ENCODE data around the gene OPCML. TPM values are rescaled to one million over a fixed set of nuclear protein-coding genes. Genes with fewer than 3 reads are reported as not detected.

The OPCML gene
- total RNA-seq, 2 donors from 2014 or later, result not detected

DNA sequence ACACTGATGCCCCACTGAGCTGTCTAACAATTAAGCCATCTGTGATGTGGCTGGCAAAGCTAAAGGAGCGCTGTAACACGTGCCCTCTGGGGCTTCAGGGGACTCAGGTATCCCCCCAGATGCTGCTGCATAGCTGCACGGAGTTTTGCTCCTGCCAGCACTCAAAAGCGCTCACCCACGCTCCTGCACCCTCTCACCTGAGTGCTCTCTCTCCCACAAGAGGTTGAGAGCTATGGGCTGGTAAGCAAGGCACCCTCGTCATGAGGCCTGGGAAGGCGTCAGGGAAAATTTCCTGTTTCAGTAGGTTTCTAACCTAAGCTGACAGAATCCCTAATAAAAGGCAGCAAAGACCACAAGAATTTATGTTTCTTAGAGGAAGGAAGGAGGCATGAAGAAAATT lies 850.3 kb downstream of the OPCML start:
- H3K4me3 Mint-ChIP-seq, result no peak overlapping the region
- no peak overlapping the region for H3K27ac Mint-ChIP-seq
- peaks cover 13% of the 10 kb centered on the region for H3K4me1 Mint-ChIP-seq
- no peaks in the 10 kb centered on the region for H3K36me3 Mint-ChIP-seq (ENCODE audit: low read depth)
- H3K27me3 Mint-ChIP-seq, result no peaks in the 10 kb centered on the region
- no peak for ATAC-seq (replicated peaks)
- no peaks in the 10 kb centered on the region for H3K9me3 Mint-ChIP-seq

DNA sequence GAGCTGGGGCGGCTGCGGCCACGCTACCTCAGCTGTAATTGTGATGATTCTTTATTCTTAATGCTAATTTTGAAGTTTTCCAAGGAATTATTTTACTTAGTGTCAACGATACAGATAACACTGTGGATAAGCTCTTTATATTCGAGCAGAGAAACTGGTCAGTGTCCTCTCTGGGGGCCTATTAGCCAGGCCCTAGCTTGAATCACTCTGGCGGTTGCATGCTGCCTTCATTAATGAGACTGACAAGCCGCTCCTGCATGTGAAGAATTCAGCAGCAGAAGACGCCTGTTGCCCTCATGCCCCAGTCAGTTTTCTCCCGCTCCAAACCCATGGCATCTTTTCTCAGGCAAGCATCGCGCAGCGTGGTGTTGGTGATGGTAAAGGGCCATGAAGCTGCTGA lies 851.7 kb downstream of the OPCML start:
- H3K27me3 Mint-ChIP-seq, result no peaks in the 10 kb centered on the region

DNA sequence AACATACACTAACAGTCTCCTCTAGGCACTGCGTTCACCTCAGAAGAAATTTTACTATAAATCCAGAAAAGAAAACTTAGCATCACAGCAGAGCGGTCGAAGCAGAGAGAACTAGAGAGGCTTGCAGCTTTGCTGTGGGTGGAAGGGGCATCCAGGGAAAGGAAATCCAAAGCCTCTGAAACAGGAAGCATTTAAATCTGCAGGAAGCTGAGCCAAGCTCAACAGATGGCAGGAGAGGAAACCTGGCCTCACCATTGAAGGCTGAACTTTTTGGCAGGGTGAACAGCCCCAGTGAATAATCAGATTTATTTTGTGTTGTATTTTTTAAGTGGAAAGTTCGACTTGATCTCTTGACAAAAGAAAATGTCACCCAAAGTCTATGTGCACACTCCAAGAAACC lies 858.1 kb downstream of the OPCML start:
- no peak for ATAC-seq (replicated peaks)
- Mint-ChIP-seq H3K36me3 (ENCODE audit: low read depth) (no peaks in the 10 kb centered on the region), H3K9me3 (peaks cover 3% of the 10 kb centered on the region)

More for the DNA sequence above, 851.7 kb downstream of the OPCML start:
- Mint-ChIP-seq H3K4me3 (no peak overlapping the region), H3K36me3 (ENCODE audit: low read depth) (no peaks in the 10 kb centered on the region), H3K27ac (no peak overlapping the region), H3K9me3 (no peaks in the 10 kb centered on the region), H3K4me1 (peaks cover 8% of the 10 kb centered on the region)
- no peak for ATAC-seq (replicated peaks)

DNA sequence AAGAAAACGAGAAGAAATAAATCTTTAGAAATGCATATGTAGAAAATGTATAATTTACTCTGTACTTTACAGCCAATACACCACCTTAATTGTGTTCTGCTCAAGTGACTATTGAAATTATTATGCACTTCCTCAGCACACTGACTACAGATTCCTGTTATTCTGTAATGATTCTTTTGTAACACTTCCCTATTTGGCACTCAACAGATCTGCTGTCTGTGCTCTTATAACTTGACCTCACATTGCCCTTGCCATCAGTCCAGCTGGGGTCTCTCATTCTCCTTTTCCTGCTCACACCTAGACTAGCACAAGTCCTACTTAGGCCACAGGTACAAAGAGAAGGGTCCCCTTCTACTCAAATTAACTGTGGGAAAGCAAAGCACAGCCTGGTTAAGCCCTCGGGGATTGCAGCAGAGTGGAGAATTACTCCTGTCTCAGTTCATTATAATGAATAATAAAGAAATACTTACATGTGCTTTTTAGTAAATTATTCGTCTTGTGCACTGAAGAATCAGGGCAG lies 860.4 kb downstream of the OPCML start:
- Mint-ChIP-seq H3K9me3 (peaks cover 3% of the 10 kb centered on the region), H3K27ac (no peak overlapping the region), H3K4me3 (no peak overlapping the region), H3K27me3 (peaks cover 5% of the 10 kb centered on the region), H3K4me1 (peaks cover 3% of the 10 kb centered on the region), H3K36me3 (ENCODE audit: low read depth) (no peaks in the 10 kb centered on the region)
- ATAC-seq (replicated peaks), result no peak

More for the DNA sequence above, 858.1 kb downstream of the OPCML start:
- Mint-ChIP-seq H3K27ac (no peak overlapping the region), H3K4me3 (no peak overlapping the region), H3K4me1 (peaks cover 3% of the 10 kb centered on the region), H3K27me3 (no peaks in the 10 kb centered on the region)

DNA sequence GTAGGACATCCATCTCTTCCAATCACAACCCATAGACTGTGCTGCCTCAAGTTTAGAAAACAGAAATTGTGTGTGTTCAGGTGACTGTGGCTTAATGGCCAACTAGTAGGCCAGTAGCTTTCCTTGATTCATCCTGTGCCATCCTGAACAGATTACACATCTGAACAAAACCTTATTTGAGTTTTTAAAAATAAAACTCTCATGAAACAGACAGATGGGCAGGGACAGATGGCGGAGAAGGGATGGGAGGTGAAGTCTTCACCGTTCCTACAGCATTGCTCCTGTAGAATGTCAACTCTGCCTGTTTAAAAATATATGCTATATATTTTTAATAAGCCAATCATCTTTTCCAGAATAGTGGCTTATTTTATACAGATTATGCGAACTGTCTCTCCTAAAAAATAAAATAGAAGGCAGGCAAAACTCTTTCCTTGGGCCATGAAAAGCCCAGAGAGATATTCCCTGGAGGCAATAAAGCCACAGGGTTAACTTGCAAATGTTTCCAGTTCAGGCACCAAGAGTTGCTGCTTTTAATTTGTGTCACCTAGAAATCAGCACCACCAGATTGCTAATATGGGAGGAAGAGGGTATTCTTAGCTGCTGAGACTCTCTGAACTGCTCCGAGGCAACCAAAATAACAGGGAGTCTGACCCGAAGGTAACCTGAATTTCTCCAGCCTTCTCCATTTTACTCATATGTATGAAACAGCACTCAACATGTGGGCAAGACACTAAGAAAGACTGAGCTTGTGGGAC lies 861.2 kb downstream of the OPCML start:
- Mint-ChIP-seq H3K27me3 (peaks cover 5% of the 10 kb centered on the region), H3K27ac (no peak overlapping the region), H3K4me3 (no peak overlapping the region), H3K9me3 (peaks cover 3% of the 10 kb centered on the region), H3K4me1 (peaks cover 3% of the 10 kb centered on the region), H3K36me3 (ENCODE audit: low read depth) (no peaks in the 10 kb centered on the region)
- ATAC-seq (replicated peaks), result no peak

DNA sequence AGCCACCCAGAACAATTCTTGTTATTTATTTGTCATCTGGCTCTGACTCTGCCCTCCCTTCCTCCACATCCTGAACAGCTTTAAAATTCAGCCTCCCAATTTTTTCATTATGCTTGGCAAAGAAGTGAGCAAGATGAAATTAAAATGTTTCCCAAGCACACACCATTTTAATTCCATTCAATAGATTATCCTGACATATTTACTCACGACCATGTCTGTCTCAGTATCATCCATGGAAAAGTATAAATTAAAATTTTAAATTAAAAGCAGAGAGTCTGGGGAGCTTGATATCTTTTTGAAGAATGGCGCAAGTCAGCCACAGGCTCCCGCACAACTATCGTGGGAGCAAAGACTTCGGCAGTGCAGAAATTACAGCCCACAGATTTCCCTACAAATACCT lies 862.4 kb downstream of the OPCML start:
- Mint-ChIP-seq H3K27ac (no peak overlapping the region), H3K9me3 (peaks cover 3% of the 10 kb centered on the region), H3K4me1 (peaks cover 3% of the 10 kb centered on the region), H3K4me3 (no peak overlapping the region), H3K36me3 (ENCODE audit: low read depth) (no peaks in the 10 kb centered on the region), H3K27me3 (peaks cover 5% of the 10 kb centered on the region)
- no peak for ATAC-seq (replicated peaks)

DNA sequence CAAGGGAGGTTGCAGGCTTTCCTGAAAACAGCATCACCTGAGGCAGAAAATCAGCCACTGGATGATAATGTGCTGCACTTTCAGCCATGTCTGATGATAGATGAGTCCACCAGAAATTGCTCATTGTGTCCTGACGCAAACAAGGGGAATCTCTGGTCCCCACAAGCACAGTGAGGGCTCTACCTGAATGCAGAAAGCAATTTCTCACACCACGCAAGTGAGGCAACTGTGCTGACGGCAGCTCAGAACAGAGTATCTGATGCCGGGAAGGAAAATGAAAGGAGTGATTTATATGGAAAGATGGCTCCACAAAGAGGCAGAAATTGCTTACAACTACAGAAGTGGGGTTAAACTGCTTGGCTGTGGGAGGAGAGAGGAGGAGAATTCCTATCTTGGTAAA lies 867.1 kb downstream of the OPCML start:
- no peaks in the 10 kb centered on the region for H3K9me3 Mint-ChIP-seq
- no peak for ATAC-seq (replicated peaks)
- no peak overlapping the region for H3K4me3 Mint-ChIP-seq
- peaks cover 5% of the 10 kb centered on the region for H3K27me3 Mint-ChIP-seq
- H3K36me3 Mint-ChIP-seq (ENCODE audit: low read depth), result no peaks in the 10 kb centered on the region
- no peaks in the 10 kb centered on the region for H3K4me1 Mint-ChIP-seq
- no peak overlapping the region for H3K27ac Mint-ChIP-seq

DNA sequence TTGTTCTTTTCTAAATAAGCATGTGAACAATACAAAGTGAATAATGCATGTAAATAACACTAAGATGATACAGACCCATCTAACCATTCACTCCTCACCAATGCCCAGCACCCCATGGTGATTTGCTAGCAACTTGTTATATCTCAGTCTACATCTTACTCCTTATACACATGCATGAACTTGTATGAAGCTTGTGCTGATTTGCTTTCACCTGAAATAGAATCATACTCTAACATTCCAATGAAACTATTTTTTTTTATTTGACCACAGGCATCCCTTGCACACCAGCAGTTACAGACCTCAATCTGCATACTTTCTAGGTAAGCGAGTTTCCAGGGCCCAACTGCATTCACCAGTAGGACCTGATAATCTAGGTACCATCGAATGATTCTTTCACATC lies 873.6 kb downstream of the OPCML start:
- no peaks in the 10 kb centered on the region for H3K27me3 Mint-ChIP-seq
- no peak for ATAC-seq (replicated peaks)
- H3K4me3 Mint-ChIP-seq, result no peak overlapping the region
- H3K4me1 Mint-ChIP-seq, result no peaks in the 10 kb centered on the region
- H3K27ac Mint-ChIP-seq, result no peak overlapping the region
- no peaks in the 10 kb centered on the region for H3K9me3 Mint-ChIP-seq
- no peaks in the 10 kb centered on the region for H3K36me3 Mint-ChIP-seq (ENCODE audit: low read depth)

DNA sequence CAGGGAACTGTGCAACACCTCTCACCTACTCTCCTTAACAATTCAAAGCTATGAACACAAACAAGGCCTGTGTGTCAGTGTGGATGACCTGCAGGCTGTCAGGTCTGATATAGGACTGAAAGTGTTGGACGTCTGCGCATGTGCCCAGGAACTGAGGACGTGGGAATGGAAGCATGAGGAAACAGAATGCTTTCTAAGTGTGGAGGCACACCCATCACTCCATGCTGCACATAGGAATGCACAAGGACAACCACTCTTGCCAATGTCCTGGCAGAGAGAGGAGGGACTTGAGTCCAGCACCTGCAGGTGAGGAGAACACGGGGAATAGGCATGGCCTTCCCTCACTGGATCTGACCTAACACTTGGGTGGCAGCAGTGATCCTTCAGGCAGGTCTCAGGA lies 874.3 kb downstream of the OPCML start:
- no peak for ATAC-seq (replicated peaks)
- Mint-ChIP-seq H3K4me1 (no peaks in the 10 kb centered on the region), H3K36me3 (ENCODE audit: low read depth) (no peaks in the 10 kb centered on the region), H3K27me3 (no peaks in the 10 kb centered on the region), H3K27ac (no peak overlapping the region), H3K4me3 (no peak overlapping the region), H3K9me3 (no peaks in the 10 kb centered on the region)

DNA sequence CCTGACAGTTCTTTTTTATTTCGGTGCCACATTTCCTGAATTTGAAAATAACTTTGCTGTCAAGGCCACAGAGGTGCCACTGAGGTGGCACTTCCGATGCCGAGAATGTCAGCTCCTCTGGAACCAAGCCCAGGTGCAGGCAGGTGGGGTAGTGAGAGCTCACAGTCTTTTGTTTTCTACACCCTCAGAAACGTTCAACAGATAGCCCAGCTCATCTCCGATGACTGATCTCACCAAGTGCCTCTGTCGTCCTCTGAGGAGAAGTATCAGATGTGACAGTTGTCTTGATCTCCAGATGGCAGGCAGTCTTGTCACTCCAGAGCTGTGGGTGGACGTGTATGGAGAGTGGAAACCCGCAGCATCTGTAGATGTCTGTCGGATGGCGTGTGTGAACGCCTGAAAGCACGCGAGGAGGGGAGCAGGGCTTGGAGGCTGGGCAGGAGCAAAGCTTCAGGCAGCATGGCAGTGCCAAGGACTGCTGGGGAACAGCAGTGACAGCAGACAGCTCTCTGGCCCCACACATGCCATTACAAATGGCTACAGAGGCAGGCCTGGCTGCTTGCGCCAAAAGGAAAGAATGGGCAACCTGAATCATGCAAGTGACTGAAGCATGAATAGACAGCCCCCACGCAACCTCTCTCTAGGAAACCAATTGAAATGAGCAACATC lies 877.0 kb downstream of the OPCML start:
- Mint-ChIP-seq H3K36me3 (ENCODE audit: low read depth) (no peaks in the 10 kb centered on the region), H3K4me3 (no peak overlapping the region), H3K27me3 (no peaks in the 10 kb centered on the region), H3K4me1 (no peaks in the 10 kb centered on the region), H3K27ac (no peak overlapping the region), H3K9me3 (no peaks in the 10 kb centered on the region)
- ATAC-seq (replicated peaks), result no peak

DNA sequence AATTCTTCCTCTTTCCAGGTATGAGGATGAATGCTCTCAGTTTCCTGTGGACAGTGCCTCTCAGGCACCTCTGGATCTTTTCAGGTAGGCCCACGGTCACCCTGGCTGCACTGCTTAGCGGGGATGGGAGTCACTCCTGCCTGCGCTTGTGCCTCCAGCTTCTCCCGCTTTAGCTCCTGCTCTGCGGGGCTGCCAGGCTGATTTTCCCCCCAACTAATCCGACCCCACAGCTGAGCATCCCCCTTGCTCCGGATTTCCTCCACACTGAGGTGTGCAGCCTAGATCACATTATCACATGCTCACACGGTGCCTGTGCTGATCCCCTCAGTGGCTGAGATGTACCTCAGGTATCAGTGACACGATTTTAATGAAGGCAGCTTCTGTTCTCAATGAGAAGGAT lies 879.1 kb downstream of the OPCML start:
- Mint-ChIP-seq H3K4me1 (no peaks in the 10 kb centered on the region), H3K27ac (no peak overlapping the region), H3K36me3 (ENCODE audit: low read depth) (no peaks in the 10 kb centered on the region), H3K9me3 (no peaks in the 10 kb centered on the region), H3K27me3 (no peaks in the 10 kb centered on the region), H3K4me3 (no peak overlapping the region)
- ATAC-seq (replicated peaks), result no peak

DNA sequence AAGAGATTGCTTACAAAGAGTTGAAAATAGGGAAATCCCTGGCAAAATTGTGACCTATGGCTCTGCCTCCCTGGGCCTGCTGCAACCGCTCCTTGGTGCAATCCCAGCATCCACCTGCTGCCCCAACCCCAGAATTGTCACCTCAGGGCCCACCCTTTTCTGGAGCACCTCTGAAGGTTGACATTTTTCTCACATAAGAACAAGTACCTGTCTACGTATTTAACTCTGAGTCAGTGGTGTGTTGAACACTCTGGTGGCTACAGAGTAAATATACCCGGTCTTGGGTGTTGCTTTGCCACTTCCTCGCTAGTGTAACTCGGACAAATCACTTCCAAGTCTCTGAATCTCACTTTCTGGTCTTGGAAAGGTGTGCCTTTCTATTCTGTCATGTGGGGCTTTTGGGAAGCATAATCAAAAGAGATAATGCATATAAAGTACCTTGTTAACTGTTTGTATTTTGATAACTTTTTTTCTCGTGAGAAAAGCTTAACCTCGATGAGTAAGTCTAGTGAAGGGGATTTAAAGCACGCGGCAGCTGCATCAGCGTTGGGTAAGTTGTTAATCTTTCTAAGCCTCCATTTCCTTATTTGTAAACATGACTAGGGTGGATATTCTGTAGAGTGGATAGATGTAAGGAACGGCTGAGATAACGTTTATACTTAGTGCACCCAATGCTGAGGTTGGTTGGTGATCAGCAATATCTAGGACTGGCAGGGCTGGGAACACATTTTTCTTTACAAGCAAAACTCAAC lies 881.2 kb downstream of the OPCML start:
- Mint-ChIP-seq H3K27me3 (no peaks in the 10 kb centered on the region), H3K9me3 (no peaks in the 10 kb centered on the region), H3K36me3 (ENCODE audit: low read depth) (no peaks in the 10 kb centered on the region), H3K27ac (no peak overlapping the region), H3K4me3 (no peak overlapping the region), H3K4me1 (no peaks in the 10 kb centered on the region)
- no peak for ATAC-seq (replicated peaks)

DNA sequence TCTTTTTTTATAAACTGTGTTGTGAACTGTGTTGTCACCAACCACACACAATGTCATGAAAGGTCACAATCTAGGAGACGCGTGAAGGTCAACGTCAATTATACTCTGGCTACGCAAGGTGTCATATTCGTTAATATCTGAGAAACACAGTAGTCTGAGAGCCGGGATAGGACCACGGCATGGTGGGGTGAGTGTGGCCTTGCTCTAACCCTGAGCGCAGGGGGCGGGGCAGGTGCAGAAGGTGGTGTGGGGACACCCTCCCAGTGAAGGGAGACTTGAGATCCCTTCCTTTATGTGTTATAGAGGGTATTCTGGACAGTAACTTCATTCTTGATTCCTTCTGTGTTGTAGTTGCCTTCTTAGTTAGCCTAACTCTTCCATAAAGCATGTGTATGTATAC lies 883.0 kb downstream of the OPCML start:
- H3K27me3 Mint-ChIP-seq, result no peaks in the 10 kb centered on the region
- ATAC-seq (replicated peaks), result no peak
- no peaks in the 10 kb centered on the region for H3K9me3 Mint-ChIP-seq
- H3K27ac Mint-ChIP-seq, result no peak overlapping the region
- no peaks in the 10 kb centered on the region for H3K36me3 Mint-ChIP-seq (ENCODE audit: low read depth)
- no peaks in the 10 kb centered on the region for H3K4me1 Mint-ChIP-seq
- no peak overlapping the region for H3K4me3 Mint-ChIP-seq

DNA sequence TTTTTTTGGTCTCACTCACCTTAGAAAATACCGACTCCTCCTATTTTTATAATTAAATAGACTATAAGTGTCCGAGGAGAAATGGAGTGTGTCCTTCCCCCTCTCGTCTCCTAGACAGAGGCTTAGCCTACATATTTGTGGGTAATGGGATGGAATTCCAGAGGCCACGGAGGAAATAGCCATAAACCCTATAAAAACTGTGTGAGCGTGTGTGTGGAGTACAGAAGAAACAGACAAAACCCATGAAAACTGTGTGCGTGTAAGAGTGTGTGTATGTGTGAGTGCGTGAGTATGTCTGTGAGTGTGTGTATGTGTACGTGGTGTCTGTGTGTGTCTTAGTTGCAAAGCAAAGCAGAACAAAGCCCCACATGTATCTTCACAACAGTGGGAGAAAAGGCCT lies 883.5 kb downstream of the OPCML start:
- H3K9me3 Mint-ChIP-seq, result no peaks in the 10 kb centered on the region
- ATAC-seq (replicated peaks), result no peak
- H3K4me3 Mint-ChIP-seq, result no peak overlapping the region
- no peaks in the 10 kb centered on the region for H3K36me3 Mint-ChIP-seq (ENCODE audit: low read depth)
- no peaks in the 10 kb centered on the region for H3K4me1 Mint-ChIP-seq
- H3K27me3 Mint-ChIP-seq, result no peaks in the 10 kb centered on the region
- no peak overlapping the region for H3K27ac Mint-ChIP-seq

DNA sequence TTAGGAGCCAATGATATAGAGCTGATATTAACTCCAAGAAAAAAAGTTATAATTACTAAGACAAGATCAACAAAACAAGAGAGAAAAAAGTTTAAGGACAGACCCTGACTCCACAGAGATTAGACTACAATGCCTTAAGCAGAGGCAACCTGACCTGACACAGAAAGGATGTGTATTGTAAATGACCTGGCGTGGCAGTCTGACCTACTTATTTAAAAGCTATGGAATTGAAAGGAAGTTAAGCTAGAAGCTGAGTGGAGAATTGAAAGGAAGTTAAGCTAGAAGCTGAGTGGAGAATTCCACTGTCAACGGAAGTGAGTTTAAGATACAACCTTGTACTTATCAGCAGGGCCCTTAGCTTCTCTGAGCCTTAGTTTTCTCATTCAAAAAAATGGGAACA lies 885.4 kb downstream of the OPCML start:
- no peak overlapping the region for H3K4me3 Mint-ChIP-seq
- H3K27me3 Mint-ChIP-seq, result peaks cover 4% of the 10 kb centered on the region
- H3K27ac Mint-ChIP-seq, result no peak overlapping the region
- no peaks in the 10 kb centered on the region for H3K4me1 Mint-ChIP-seq
- H3K9me3 Mint-ChIP-seq, result no peaks in the 10 kb centered on the region
- H3K36me3 Mint-ChIP-seq (ENCODE audit: low read depth), result no peaks in the 10 kb centered on the region
- no peak for ATAC-seq (replicated peaks)
